Measurements from ENCODE around the gene ZBTB24.

ZBTB24 gene

GRCh38 chr6:109445382-109445781, 37.6 kb downstream of the ZBTB24 start:
- no peak for DNase-seq (ENCODE audit: low spot score)
- in situ Hi-C loops (cut with MboI; ENCODE audit: low pct_unique_long_range_greater_than_20kb, low sequenced_read_pairs, unreplicated experiment): no loop called here
- no peak for TF ChIP-seq CTCF (IDR thresholded peaks at IDR 0.05; ENCODE audit: extremely low read depth, insufficient read depth, missing control alignments)

GRCh38 chr6:109443425-109443950, 39.5 kb downstream of the ZBTB24 start:
- no peak for TF ChIP-seq CTCF (IDR thresholded peaks at IDR 0.05; ENCODE audit: extremely low read depth, insufficient read depth, missing control alignments)
- in situ Hi-C loops (cut with MboI; ENCODE audit: low pct_unique_long_range_greater_than_20kb, low sequenced_read_pairs, unreplicated experiment): no loop called here

GRCh38 chr6:109442393-109442924, 40.6 kb downstream of the ZBTB24 start:
- no peak for DNase-seq (ENCODE audit: low spot score)
- in situ Hi-C loops (cut with MboI; ENCODE audit: low pct_unique_long_range_greater_than_20kb, low sequenced_read_pairs, unreplicated experiment): no loop called here
- no peak for TF ChIP-seq CTCF (IDR thresholded peaks at IDR 0.05; ENCODE audit: extremely low read depth, insufficient read depth, missing control alignments)

More at GRCh38 chr6:109443425-109443950, 39.5 kb downstream of the ZBTB24 start:
- DNase-seq (ENCODE audit: low spot score): no peak

- in situ Hi-C loops (cut with MboI; ENCODE audit: low pct_unique_long_range_greater_than_20kb, low sequenced_read_pairs, unreplicated experiment): no loop called here
- no peak for TF ChIP-seq CTCF (IDR thresholded peaks at IDR 0.05; ENCODE audit: extremely low read depth, insufficient read depth, missing control alignments)
- DNase-seq (ENCODE audit: low spot score): peak; percentile 51
These were observed 41.8 kb downstream of the ZBTB24 start for GRCh38 chr6:109441069-109441816.

- DNase-seq (ENCODE audit: low spot score): peak; percentile 96
- TF ChIP-seq CTCF (IDR thresholded peaks at IDR 0.05; ENCODE audit: extremely low read depth, insufficient read depth, missing control alignments): peak; percentile 11
- in situ Hi-C loops (cut with MboI; ENCODE audit: low pct_unique_long_range_greater_than_20kb, low sequenced_read_pairs, unreplicated experiment): no loop called here
These were observed 42.5 kb downstream of the ZBTB24 start, which contains the start of the genes PPIL6 and SMPD2 for GRCh38 chr6:109440331-109441068. TSS of gene PPIL6 (minus strand) at chr6:109440628. CDS start at chr6:109440590, 38 bp downstream. TSS of gene SMPD2 (plus strand) at chr6:109440724. CDS start at chr6:109441122, 398 bp downstream.

GRCh38 chr6:109436041-109436440, 47.0 kb downstream of the ZBTB24 start:
- no peak for DNase-seq (ENCODE audit: low spot score)
- in situ Hi-C loops (cut with MboI; ENCODE audit: low pct_unique_long_range_greater_than_20kb, low sequenced_read_pairs, unreplicated experiment): no loop called here
- TF ChIP-seq CTCF (IDR thresholded peaks at IDR 0.05; ENCODE audit: extremely low read depth, insufficient read depth, missing control alignments): no peak

Measured in GM13977 (cell line).